ENCODE measurements around the gene CCDC88C.

DNA sequence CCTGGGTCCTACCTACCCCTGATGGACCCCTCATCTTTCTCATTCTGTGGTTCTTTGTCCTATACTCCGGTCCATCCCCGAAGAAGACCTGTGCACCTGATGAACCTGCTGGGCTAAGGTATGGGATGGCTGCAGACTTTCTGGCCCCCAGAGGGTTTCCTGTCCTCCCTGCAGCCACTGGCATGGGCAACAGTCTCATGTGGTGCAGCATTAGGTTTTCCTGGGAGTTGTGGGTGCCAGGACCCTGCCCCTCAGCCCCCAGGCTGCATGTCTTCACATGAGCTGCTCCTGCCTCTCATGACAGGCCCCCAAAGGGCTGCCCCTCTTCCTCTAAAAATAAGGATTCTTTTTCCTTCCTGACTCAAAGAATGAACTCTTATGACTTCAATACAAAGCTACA, 100.9 kb downstream of the CCDC88C start:
- no peak for TF ChIP-seq POLR2AphosphoS5 (IDR thresholded peaks at IDR 0.05)
- no peak for TF ChIP-seq POLR2A (IDR thresholded peaks at IDR 0.05)
- TF ChIP-seq CTCF (IDR thresholded peaks at IDR 0.05) = no peak
